Activated naive CD8-positive, alpha-beta T cell (primary cell): ENCODE measurements around the gene CHD6.

Experiments used
- H3K27ac Mint-ChIP-seq: one replicate; pipeline ENCODE4 v1.8.0; 2021; ENCODE audit warnings: mixed read lengths
- H3K27me3 Mint-ChIP-seq: one replicate; pipeline ENCODE4 v1.8.0; 2021; ENCODE audit warnings: mixed read lengths
- H3K36me3 Mint-ChIP-seq: one replicate; pipeline ENCODE4 v1.8.0; 2021; ENCODE audit warnings: mixed read lengths
- H3K4me1 Mint-ChIP-seq: one replicate; pipeline ENCODE4 v1.8.0; 2021; ENCODE audit warnings: low read depth, mixed read lengths
- H3K4me3 Mint-ChIP-seq: one replicate; pipeline ENCODE4 v1.8.0; 2021; ENCODE audit warnings: mild to moderate bottlenecking, mixed read lengths
- H3K9me3 Mint-ChIP-seq: one replicate; pipeline ENCODE4 v1.8.0; 2021; ENCODE audit warnings: low read depth, mixed read lengths

The CHD6 gene, protein sequence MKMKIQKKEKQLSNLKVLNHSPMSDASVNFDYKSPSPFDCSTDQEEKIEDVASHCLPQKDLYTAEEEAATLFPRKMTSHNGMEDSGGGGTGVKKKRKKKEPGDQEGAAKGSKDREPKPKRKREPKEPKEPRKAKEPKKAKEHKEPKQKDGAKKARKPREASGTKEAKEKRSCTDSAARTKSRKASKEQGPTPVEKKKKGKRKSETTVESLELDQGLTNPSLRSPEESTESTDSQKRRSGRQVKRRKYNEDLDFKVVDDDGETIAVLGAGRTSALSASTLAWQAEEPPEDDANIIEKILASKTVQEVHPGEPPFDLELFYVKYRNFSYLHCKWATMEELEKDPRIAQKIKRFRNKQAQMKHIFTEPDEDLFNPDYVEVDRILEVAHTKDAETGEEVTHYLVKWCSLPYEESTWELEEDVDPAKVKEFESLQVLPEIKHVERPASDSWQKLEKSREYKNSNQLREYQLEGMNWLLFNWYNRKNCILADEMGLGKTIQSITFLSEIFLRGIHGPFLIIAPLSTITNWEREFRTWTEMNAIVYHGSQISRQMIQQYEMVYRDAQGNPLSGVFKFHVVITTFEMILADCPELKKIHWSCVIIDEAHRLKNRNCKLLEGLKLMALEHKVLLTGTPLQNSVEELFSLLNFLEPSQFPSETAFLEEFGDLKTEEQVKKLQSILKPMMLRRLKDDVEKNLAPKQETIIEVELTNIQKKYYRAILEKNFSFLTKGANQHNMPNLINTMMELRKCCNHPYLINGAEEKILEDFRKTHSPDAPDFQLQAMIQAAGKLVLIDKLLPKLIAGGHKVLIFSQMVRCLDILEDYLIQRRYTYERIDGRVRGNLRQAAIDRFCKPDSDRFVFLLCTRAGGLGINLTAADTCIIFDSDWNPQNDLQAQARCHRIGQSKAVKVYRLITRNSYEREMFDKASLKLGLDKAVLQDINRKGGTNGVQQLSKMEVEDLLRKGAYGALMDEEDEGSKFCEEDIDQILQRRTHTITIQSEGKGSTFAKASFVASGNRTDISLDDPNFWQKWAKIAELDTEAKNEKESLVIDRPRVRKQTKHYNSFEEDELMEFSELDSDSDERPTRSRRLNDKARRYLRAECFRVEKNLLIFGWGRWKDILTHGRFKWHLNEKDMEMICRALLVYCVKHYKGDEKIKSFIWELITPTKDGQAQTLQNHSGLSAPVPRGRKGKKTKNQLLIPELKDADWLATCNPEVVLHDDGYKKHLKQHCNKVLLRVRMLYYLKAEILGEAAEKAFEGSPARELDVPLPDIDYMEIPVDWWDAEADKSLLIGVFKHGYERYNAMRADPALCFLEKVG (N-terminal part only)

DNA sequence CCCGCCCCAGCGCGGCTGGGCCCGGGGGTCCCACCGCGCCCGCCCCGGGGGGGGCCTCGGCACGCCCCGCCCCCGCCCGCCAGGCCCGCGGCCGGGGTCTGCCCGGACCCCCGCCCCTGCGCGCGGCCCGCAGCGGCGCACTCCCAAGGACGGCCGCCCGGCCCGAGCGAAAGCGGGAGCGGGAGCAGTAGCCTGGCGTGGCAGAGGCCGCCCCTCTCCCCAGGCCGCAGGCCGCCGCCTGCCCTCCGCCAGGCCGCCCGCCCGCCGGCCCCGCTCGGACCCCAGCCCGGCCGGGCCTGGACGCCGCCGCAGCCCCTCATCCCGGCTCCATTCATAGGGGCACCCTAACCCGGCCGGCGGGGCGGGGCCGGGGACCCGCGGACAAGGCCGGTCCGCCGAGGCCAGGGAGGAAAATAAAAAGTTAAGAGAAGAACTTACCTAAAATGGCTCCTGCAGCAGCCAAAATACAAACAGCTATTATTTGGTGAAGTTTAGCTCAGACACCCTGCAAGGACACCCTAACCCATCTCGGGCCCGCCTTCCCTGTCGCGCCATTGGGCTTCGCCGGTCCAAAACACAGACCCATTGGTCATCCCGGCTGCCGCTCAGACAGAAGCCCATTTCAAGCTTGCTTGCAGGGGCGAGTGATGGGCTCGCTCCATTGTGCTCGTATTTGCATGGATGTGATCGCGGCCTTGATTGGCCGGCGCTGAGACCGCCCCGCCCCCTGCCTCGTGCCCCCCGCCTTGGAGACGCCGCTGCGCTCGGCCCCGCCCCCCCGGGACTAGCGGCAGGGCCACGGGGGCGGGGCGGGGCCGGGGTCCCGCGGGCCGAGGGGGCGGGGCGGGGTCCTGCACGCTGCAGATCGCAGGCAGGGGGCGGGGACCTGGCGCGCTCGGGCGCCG, at the start of gene CHD6:
TSS of gene CHD6 (minus strand) at position 476 of the 905 bp plus-strand sequence. CDS start 67,040 bp downstream, outside the sequence.
- Mint-ChIP-seq H3K27ac (peak within 1 kb of the TSS; percentile 89), H3K9me3 (no peaks in the 10 kb centered on the region), H3K4me1 (peaks cover 45% of the 10 kb centered on the region), H3K36me3 (no peaks in the 10 kb centered on the region), H3K4me3 (peak within 1 kb of the TSS; percentile 94), H3K27me3 (no peaks in the 10 kb centered on the region)

DNA sequence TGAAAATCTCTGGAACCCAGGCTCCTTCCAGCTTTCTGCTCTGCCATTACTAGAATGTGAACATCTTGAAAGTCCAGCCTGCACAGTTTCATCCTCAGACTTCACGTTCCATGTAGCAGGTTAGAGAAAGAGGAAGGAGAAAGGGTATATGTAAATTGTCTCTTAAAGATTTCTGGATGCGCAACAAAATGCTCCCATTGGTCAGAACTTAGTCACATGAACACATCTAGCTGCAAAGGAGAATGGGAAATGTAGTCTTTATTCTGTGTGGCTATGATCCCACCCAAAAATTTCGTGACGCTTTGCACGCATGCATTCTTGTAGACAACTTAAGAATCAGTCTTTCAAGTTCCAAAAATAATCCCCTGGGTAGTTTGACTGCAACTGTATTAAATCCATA, 46.4 kb upstream of the CHD6 start:
- Mint-ChIP-seq H3K36me3 (no peaks in the 10 kb centered on the region), H3K4me3 (no peak overlapping the region), H3K9me3 (no peaks in the 10 kb centered on the region), H3K27me3 (peaks cover 17% of the 10 kb centered on the region), H3K4me1 (peaks cover 2% of the 10 kb centered on the region), H3K27ac (no peak overlapping the region)

DNA sequence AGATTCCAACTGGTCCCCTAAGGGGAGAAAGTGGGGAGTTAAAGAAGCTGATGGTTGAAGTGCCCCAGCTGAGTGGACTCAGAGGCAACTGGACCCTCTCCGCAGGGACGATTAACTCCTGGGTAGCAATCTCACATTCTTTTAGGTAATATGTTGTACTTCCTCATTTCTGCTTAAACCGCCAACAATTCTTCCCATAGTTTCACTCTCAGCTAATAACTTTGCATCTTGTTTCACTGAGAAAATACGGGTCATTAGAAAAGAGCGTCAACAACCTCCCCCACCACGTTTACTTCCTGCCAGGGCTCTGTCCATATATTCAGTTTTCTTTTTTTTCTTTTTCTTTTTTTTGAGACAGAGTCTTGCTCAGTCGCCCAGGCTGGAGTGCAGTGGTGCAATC, 39.5 kb upstream of the CHD6 start:
- H3K27me3 Mint-ChIP-seq = peaks cover 16% of the 10 kb centered on the region
- H3K4me1 Mint-ChIP-seq = peaks cover 2% of the 10 kb centered on the region
- no peaks in the 10 kb centered on the region for H3K9me3 Mint-ChIP-seq
- H3K27ac Mint-ChIP-seq = no peak overlapping the region
- no peak overlapping the region for H3K4me3 Mint-ChIP-seq
- no peaks in the 10 kb centered on the region for H3K36me3 Mint-ChIP-seq

DNA sequence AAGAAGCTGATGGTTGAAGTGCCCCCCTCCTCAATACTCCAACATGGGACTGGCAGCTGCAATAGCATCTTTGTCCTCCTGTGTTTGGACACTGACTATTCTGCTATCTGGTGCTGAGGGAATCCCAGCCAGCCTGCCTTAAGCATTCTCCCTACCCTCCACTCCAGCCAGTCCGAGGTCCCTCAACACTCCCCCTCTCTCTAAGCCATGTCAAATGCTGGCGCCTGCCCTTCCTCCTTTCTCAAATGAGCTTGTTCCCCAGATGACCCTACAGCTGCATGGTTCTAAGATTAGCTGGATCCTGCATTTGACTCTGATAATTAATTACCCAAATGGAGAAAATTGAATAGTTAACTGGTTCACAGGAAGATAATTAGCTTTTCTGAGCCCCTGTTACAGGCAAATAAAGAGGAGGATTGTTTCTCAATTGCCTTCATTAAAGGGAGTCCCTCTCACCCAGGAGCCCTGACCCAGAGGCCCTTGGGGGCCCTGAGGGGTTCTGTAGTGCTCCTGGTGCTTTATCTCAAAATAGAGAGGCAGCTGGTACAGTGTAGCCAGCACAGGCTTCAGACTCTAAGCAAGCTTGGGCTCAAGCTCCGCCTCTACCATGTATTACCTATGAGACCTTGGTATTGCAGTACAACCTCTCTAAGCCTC, 37.9 kb upstream of the CHD6 start:
- peaks cover 11% of the 10 kb centered on the region for H3K27me3 Mint-ChIP-seq
- H3K27ac Mint-ChIP-seq = no peak overlapping the region
- no peaks in the 10 kb centered on the region for H3K36me3 Mint-ChIP-seq
- no peaks in the 10 kb centered on the region for H3K9me3 Mint-ChIP-seq
- peaks cover 2% of the 10 kb centered on the region for H3K4me1 Mint-ChIP-seq
- no peak overlapping the region for H3K4me3 Mint-ChIP-seq

DNA sequence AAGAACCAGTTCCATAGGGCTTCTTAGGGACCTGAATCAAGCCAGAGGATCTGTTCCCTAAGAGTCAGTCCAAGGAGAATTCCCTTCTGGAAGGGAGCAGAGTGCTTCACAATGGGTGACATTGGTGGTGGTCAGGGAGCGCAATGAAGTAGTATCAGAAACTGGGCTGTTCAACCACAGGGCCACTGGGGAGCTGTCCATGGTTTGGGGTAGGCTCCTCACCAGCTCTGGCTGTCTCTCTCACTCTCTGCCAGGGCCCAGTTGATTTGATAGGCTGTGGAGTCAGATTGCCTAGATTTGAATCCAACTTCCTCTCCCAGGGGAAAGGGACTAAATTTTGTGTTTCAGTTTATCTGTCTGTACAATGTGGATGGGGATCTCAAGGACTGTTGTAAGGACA, 36.7 kb upstream of the CHD6 start:
- Mint-ChIP-seq H3K27ac (no peak overlapping the region), H3K4me3 (no peak overlapping the region), H3K27me3 (peaks cover 7% of the 10 kb centered on the region), H3K4me1 (peaks cover 2% of the 10 kb centered on the region), H3K36me3 (no peaks in the 10 kb centered on the region), H3K9me3 (no peaks in the 10 kb centered on the region)

DNA sequence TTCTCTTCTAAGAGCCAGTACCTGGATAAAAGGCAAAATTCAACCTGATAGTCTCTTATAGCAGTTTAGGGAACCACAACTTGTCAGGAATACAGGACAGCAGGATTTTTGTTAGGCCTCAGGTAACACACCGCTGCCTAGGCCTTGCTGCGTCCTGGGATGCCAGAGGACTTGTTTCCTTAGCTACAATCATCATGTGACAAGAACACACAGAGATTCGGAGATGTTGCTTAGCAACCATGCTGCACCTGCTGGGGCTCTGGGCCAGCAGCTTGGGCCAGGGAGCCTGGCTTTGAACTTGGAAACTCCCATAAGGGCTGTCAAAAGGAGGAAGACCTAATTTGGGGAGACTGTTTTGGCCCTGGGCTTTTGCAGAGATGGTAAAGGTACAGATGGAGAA, 36.1 kb upstream of the CHD6 start:
- H3K27ac Mint-ChIP-seq = no peak overlapping the region
- H3K4me3 Mint-ChIP-seq = no peak overlapping the region
- H3K4me1 Mint-ChIP-seq = peaks cover 2% of the 10 kb centered on the region

DNA sequence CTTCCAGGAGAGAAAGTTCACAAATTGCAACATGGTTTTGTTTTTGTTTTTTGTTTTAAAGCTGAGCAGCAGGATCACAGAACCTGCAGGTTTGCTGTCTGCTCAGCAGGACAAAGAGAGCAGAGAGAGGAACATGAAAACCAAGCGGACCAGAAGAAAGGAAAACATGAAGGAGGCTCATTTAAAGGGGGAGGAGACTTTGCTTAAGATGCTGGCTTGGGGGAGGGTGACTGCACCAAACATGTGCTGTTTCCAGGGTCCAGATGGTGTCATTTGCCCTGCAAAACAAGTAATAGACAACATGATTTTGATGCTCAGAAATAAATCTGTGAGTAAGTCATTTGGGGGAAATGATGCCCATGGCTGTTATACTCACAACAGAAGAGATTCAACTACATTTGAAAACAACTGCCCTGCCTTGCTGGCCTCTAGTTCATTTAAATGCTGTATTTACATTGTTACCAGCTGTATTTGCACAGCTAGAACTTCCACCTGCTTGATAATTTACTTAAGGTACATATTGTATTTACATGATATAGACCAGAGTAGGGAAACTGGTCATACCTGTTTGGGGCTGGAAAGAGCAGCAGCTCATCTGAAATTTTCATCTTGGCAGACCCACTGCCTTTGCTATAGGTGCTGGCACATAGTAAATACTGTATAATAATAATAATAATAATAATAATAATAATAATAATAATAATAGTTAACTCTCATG, 32.2 kb upstream of the CHD6 start:
- Mint-ChIP-seq H3K4me3 (no peak overlapping the region), H3K27ac (no peak overlapping the region), H3K4me1 (no peaks in the 10 kb centered on the region)

More for the DNA sequence above, 36.1 kb upstream of the CHD6 start:
- Mint-ChIP-seq H3K27me3 (peaks cover 7% of the 10 kb centered on the region), H3K9me3 (no peaks in the 10 kb centered on the region), H3K36me3 (no peaks in the 10 kb centered on the region)

DNA sequence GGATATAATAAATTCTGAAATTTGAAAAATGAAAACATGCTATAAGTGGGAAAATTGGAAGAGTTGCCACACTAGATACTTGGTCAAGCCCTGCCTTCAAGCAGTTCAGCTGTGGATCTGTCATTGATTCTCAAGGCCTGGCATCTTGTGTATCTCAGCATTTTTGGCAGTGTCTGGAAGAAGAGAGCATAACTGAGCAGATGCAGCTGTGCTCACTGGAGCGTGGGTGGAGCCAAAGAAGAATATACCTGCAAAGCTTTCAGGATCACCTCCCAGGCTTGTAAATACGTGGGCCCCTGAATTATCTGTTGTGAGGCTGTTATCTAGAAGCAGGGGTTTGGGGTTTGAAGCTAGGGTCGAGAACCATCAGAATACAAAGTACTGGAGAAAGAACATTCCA, 31.3 kb upstream of the CHD6 start:
- Mint-ChIP-seq H3K4me3 (no peak overlapping the region), H3K36me3 (no peaks in the 10 kb centered on the region)

More for the DNA sequence above, 32.2 kb upstream of the CHD6 start:
- no peaks in the 10 kb centered on the region for H3K9me3 Mint-ChIP-seq
- peaks cover 9% of the 10 kb centered on the region for H3K27me3 Mint-ChIP-seq
- no peaks in the 10 kb centered on the region for H3K36me3 Mint-ChIP-seq

DNA sequence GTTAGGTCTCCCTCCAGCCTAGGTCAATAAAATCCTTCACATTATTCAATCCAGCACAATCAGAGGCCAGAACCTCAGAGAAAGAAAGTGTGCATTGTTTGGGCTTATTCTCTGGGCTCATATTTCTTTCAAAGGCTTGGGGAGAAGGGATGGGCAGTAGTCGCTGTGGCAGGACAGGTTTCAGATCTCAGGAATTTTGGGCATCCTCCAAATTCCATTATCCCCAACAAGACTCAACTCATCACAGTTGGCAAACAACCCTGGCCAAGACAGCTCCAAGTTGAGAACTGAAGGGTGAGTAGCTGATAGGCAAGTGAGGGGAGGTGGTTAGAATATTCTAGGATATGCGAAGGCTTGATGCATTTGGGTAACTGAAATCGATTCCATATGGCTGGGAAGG, 27.2 kb upstream of the CHD6 start:
- no peak overlapping the region for H3K4me3 Mint-ChIP-seq
- no peaks in the 10 kb centered on the region for H3K9me3 Mint-ChIP-seq
- peaks cover 13% of the 10 kb centered on the region for H3K27me3 Mint-ChIP-seq
- no peaks in the 10 kb centered on the region for H3K4me1 Mint-ChIP-seq
- no peak overlapping the region for H3K27ac Mint-ChIP-seq
- H3K36me3 Mint-ChIP-seq = no peaks in the 10 kb centered on the region

More for the DNA sequence above, 31.3 kb upstream of the CHD6 start:
- no peaks in the 10 kb centered on the region for H3K9me3 Mint-ChIP-seq
- no peak overlapping the region for H3K27ac Mint-ChIP-seq
- peaks cover 11% of the 10 kb centered on the region for H3K27me3 Mint-ChIP-seq
- no peaks in the 10 kb centered on the region for H3K4me1 Mint-ChIP-seq

DNA sequence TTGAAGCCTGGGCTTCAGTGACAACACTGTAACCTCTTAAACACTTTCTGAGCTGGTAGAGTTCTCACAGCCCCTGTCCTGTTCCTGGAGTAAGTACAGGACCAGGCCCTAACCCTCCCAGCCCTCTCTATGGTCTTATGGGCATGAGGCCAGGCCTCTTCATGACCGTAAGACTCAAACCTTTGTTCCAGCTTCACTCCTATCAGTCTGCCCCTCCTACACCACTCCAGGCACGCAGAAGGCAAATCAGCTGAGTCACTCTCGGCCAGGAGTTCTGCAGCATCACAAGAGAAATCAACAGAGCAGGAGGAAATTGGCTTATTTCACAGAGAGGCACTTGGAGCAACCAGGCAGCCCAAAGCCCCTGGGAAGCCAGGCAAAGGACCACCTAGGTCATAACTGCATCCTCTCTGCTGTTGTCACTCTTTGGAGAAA, 25.3 kb upstream of the CHD6 start:
- no peaks in the 10 kb centered on the region for H3K36me3 Mint-ChIP-seq
- H3K27ac Mint-ChIP-seq = no peak overlapping the region
- no peaks in the 10 kb centered on the region for H3K4me1 Mint-ChIP-seq

DNA sequence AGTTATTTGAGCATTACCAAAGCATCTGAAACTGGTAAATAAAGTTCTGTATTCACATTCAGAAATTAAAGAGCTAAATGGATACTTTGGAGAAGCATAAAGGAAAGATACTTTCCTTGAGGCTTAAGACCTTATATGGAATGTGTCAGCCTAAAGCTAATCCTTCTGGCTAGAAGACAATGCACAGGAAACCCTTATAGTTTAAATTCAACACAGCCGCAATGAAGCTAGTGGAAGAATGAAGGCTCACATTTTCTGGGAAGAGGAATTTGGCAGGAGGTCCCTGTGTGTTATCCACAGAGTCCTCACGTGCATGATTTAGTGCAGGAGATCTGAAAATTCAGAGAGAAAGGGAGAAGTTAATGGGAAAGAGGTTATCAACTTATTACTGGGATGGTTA, 21.5 kb upstream of the CHD6 start:
- H3K4me3 Mint-ChIP-seq = no peak overlapping the region

More for the DNA sequence above, 25.3 kb upstream of the CHD6 start:
- H3K27me3 Mint-ChIP-seq = peaks cover 13% of the 10 kb centered on the region
- H3K9me3 Mint-ChIP-seq = no peaks in the 10 kb centered on the region
- no peak overlapping the region for H3K4me3 Mint-ChIP-seq

DNA sequence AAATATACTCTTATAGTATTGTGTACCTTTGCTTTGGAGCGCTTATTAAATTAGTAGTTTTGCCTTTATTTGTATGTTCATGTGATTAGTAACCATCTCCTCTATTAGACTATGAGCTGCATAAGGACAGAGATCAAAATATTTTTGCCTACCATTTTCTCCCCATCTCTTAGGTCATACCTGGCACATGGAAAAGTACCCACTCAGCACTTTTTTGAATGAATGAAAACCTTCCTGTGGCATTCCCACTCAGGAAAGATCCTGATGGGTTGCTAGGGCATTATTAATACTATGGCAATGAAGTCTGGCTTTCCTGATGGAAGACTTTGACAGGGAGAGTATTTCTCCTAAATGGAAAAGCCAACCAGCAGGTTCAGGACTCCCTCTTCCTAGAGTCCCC, 20.3 kb upstream of the CHD6 start:
- no peak overlapping the region for H3K27ac Mint-ChIP-seq
- no peak overlapping the region for H3K4me3 Mint-ChIP-seq
- no peaks in the 10 kb centered on the region for H3K4me1 Mint-ChIP-seq
- H3K27me3 Mint-ChIP-seq = peaks cover 3% of the 10 kb centered on the region
- no peaks in the 10 kb centered on the region for H3K9me3 Mint-ChIP-seq
- H3K36me3 Mint-ChIP-seq = no peaks in the 10 kb centered on the region

More for the DNA sequence above, 21.5 kb upstream of the CHD6 start:
- Mint-ChIP-seq H3K36me3 (no peaks in the 10 kb centered on the region), H3K9me3 (no peaks in the 10 kb centered on the region), H3K27me3 (peaks cover 2% of the 10 kb centered on the region), H3K4me1 (no peaks in the 10 kb centered on the region), H3K27ac (no peak overlapping the region)

DNA sequence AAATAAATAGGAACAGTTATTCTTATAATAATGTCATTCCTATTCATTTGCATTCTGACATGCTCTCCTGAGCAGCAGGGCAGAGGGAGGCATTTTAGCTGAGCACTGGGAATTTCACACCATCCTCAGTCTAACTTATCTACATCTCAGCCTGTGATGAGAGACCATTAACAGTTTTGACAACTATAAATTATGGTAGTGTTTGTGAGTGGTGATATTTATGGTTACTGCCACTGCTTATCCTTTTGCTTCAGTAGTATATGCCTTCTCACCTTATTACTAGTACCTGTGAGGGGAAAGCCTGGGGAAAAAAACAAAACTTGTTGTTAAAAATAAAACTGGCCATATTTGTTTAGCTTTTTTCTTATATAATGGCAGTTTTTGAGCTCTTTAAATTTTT, 17.0 kb upstream of the CHD6 start:
- H3K27ac Mint-ChIP-seq = no peak overlapping the region
- H3K36me3 Mint-ChIP-seq = no peaks in the 10 kb centered on the region
- no peak overlapping the region for H3K4me3 Mint-ChIP-seq
- no peaks in the 10 kb centered on the region for H3K9me3 Mint-ChIP-seq
- peaks cover 3% of the 10 kb centered on the region for H3K27me3 Mint-ChIP-seq
- no peaks in the 10 kb centered on the region for H3K4me1 Mint-ChIP-seq
